ENCODE results near the gene PUS10. TPM values are rescaled to one million over a fixed set of nuclear protein-coding genes. Genes with fewer than 3 reads are reported as not detected.

PUS10 gene
- total and polyA plus RNA-seq, 2 of the 13 experiments (the other 11 are each of a cell fraction or from before 2014, with no cell fraction given) = 41.4 to 44.3 TPM

DNA sequence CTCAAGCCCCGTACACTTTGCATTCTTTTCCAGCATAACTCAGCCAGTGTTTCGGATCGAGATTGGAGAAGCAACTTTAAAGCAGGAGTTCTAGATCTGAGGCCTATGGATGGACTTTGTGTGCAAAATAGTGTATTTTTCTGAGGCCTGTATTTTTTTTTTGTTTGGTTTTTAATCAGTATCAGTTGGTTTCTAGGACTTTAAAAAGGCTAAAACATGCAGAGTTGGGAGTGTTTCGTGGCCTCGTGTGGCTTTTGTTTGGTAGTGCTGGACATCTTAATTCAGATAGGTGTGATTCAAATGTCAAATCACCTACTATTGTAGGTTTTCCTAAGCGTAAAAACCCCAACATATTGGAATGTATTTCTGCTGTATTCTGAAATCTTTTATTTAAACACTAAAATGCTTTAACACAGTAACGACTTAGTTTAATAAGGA is 282 bp upstream of the PUS10 start (continued):
- TF ChIP-seq, protein P1, sequence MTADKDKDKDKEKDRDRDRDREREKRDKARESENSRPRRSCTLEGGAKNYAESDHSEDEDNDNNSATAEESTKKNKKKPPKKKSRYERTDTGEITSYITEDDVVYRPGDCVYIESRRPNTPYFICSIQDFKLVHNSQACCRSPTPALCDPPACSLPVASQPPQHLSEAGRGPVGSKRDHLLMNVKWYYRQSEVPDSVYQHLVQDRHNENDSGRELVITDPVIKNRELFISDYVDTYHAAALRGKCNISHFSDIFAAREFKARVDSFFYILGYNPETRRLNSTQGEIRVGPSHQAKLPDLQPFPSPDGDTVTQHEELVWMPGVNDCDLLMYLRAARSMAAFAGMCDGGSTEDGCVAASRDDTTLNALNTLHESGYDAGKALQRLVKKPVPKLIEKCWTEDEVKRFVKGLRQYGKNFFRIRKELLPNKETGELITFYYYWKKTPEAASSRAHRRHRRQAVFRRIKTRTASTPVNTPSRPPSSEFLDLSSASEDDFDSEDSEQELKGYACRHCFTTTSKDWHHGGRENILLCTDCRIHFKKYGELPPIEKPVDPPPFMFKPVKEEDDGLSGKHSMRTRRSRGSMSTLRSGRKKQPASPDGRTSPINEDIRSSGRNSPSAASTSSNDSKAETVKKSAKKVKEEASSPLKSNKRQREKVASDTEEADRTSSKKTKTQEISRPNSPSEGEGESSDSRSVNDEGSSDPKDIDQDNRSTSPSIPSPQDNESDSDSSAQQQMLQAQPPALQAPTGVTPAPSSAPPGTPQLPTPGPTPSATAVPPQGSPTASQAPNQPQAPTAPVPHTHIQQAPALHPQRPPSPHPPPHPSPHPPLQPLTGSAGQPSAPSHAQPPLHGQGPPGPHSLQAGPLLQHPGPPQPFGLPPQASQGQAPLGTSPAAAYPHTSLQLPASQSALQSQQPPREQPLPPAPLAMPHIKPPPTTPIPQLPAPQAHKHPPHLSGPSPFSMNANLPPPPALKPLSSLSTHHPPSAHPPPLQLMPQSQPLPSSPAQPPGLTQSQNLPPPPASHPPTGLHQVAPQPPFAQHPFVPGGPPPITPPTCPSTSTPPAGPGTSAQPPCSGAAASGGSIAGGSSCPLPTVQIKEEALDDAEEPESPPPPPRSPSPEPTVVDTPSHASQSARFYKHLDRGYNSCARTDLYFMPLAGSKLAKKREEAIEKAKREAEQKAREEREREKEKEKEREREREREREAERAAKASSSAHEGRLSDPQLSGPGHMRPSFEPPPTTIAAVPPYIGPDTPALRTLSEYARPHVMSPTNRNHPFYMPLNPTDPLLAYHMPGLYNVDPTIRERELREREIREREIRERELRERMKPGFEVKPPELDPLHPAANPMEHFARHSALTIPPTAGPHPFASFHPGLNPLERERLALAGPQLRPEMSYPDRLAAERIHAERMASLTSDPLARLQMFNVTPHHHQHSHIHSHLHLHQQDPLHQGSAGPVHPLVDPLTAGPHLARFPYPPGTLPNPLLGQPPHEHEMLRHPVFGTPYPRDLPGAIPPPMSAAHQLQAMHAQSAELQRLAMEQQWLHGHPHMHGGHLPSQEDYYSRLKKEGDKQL (CRISPR knock-in tag; IDR thresholded peaks at IDR 0.05; ENCODE audit: low read depth) = no peak; the same call in 1 of the 2 replicates
- no peak for TF ChIP-seq AKAP8 (CRISPR knock-in tag; IDR thresholded peaks at IDR 0.05)
- TF ChIP-seq TOE1 (CRISPR knock-in tag; IDR thresholded peaks at IDR 0.05) = no peak
- TF ChIP-seq, protein P2, sequence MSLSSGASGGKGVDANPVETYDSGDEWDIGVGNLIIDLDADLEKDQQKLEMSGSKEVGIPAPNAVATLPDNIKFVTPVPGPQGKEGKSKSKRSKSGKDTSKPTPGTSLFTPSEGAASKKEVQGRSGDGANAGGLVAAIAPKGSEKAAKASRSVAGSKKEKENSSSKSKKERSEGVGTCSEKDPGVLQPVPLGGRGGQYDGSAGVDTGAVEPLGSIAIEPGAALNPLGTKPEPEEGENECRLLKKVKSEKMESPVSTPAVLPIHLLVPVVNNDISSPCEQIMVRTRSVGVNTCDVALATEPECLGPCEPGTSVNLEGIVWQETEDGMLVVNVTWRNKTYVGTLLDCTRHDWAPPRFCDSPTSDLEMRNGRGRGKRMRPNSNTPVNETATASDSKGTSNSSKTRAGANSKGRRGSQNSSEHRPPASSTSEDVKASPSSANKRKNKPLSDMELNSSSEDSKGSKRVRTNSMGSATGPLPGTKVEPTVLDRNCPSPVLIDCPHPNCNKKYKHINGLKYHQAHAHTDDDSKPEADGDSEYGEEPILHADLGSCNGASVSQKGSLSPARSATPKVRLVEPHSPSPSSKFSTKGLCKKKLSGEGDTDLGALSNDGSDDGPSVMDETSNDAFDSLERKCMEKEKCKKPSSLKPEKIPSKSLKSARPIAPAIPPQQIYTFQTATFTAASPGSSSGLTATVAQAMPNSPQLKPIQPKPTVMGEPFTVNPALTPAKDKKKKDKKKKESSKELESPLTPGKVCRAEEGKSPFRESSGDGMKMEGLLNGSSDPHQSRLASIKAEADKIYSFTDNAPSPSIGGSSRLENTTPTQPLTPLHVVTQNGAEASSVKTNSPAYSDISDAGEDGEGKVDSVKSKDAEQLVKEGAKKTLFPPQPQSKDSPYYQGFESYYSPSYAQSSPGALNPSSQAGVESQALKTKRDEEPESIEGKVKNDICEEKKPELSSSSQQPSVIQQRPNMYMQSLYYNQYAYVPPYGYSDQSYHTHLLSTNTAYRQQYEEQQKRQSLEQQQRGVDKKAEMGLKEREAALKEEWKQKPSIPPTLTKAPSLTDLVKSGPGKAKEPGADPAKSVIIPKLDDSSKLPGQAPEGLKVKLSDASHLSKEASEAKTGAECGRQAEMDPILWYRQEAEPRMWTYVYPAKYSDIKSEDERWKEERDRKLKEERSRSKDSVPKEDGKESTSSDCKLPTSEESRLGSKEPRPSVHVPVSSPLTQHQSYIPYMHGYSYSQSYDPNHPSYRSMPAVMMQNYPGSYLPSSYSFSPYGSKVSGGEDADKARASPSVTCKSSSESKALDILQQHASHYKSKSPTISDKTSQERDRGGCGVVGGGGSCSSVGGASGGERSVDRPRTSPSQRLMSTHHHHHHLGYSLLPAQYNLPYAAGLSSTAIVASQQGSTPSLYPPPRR (CRISPR knock-in tag; IDR thresholded peaks at IDR 0.05; ENCODE audit: borderline replicate concordance) = no peak
- TF ChIP-seq FOXA3 (CRISPR knock-in tag; IDR thresholded peaks at IDR 0.05) = no peak
- TF ChIP-seq IKZF1 (IDR thresholded peaks at IDR 0.05) = no peak
- TF ChIP-seq KDM1A (CRISPR knock-in tag; IDR thresholded peaks at IDR 0.05) = peak; percentile 47; the same call in 1 of the 2 replicates
- TF ChIP-seq, protein P3, sequence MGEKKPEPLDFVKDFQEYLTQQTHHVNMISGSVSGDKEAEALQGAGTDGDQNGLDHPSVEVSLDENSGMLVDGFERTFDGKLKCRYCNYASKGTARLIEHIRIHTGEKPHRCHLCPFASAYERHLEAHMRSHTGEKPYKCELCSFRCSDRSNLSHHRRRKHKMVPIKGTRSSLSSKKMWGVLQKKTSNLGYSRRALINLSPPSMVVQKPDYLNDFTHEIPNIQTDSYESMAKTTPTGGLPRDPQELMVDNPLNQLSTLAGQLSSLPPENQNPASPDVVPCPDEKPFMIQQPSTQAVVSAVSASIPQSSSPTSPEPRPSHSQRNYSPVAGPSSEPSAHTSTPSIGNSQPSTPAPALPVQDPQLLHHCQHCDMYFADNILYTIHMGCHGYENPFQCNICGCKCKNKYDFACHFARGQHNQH (CRISPR knock-in tag; IDR thresholded peaks at IDR 0.05) = no peak
- no peak for TF ChIP-seq MTA1 (CRISPR knock-in tag; IDR thresholded peaks at IDR 0.05; ENCODE audit: borderline replicate concordance)
- no peak for TF ChIP-seq ZNF274 (CRISPR knock-in tag; IDR thresholded peaks at IDR 0.05)
- TF ChIP-seq HNRNPH1 (optimal IDR thresholded peaks at IDR 0.05; ENCODE audit: low read depth, low read length) = no peak
- no peak for TF ChIP-seq FOXP1 (IDR thresholded peaks at IDR 0.05)
- no peak for TF ChIP-seq FOXP1 (CRISPR knock-in tag; IDR thresholded peaks at IDR 0.05)
- TF ChIP-seq ZNF30 (CRISPR knock-in tag; IDR thresholded peaks at IDR 0.05) = no peak
- no peak for TF ChIP-seq ZFP1 (CRISPR knock-in tag; IDR thresholded peaks at IDR 0.05)
- peak; percentile 82; the same call in 1 of the 2 replicates for TF ChIP-seq DNMT3B (CRISPR knock-in tag; conservative IDR thresholded peaks at IDR 0.05)
- no peak for TF ChIP-seq ZNF207 (IDR thresholded peaks at IDR 0.05; ENCODE audit: borderline replicate concordance)
- TF ChIP-seq ZBTB1 (CRISPR knock-in tag; IDR thresholded peaks at IDR 0.05; ENCODE audit: borderline replicate concordance) = no peak
- TF ChIP-seq ZNF282 (IDR thresholded peaks at IDR 0.05; ENCODE audit: partially characterized antibody) = no peak
- TF ChIP-seq TAF1 (CRISPR knock-in tag; IDR thresholded peaks at IDR 0.05) = no peak

All from HepG2 (cell line).